ENCODE results near the gene NPAS1. TPM values are rescaled to one million over a fixed set of nuclear protein-coding genes. Genes with fewer than 3 reads are reported as not detected.

The NPAS1 gene
- polyA plus RNA-seq, 1 donor from 2014 or later = not detected

DNA sequence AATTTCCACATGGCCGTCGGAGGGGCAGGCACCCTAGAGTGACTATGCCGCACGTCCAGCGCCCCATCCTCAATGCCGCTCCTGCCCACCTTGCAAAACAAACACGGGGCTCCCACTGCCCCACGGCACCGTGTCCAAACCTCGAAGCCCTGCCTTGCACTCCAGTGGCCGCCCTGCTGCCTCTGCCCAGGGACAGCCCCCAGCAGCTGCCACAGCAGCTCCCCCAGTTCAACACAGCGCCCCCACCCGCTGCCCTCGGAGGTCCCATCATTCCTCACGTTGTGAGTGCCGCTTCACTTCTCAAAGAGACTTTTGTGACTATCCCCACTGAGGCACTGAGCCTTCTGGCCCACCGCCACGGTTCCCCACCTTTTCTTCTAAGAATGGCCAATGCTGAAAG, 51.1 kb downstream of the NPAS1 start:
- TF ChIP-seq TAF1 (IDR thresholded peaks at IDR 0.05; ENCODE audit: low read depth) (no peak), EP300 (conservative IDR thresholded peaks at IDR 0.05; ENCODE audit: poor library complexity, severe bottlenecking) (no peak), REST (IDR thresholded peaks at IDR 0.05; ENCODE audit: borderline replicate concordance) (no peak), EZH2 (IDR thresholded peaks at IDR 0.05; ENCODE audit: borderline replicate concordance, insufficient read depth, low read length, poor library complexity, severe bottlenecking) (no peak), RAD21 (conservative IDR thresholded peaks at IDR 0.05) (no peak)
- TF ChIP-seq, protein P1, sequence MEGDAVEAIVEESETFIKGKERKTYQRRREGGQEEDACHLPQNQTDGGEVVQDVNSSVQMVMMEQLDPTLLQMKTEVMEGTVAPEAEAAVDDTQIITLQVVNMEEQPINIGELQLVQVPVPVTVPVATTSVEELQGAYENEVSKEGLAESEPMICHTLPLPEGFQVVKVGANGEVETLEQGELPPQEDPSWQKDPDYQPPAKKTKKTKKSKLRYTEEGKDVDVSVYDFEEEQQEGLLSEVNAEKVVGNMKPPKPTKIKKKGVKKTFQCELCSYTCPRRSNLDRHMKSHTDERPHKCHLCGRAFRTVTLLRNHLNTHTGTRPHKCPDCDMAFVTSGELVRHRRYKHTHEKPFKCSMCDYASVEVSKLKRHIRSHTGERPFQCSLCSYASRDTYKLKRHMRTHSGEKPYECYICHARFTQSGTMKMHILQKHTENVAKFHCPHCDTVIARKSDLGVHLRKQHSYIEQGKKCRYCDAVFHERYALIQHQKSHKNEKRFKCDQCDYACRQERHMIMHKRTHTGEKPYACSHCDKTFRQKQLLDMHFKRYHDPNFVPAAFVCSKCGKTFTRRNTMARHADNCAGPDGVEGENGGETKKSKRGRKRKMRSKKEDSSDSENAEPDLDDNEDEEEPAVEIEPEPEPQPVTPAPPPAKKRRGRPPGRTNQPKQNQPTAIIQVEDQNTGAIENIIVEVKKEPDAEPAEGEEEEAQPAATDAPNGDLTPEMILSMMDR (IDR thresholded peaks at IDR 0.05; ENCODE audit: poor library complexity, severe bottlenecking) = no peak
- Histone ChIP-seq H3K4me3 (ENCODE audit: low read length) (no peak overlapping the region), H3K27ac (ENCODE audit: low read length) (no peak overlapping the region), H3K36me3 (ENCODE audit: insufficient read depth, low read length) (no peaks in the 10 kb centered on the region), H3K9me3 (ENCODE audit: low read length) (no peaks in the 10 kb centered on the region), H2AFZ (ENCODE audit: low read depth, low read length) (no peak overlapping the region), H3K9me2 (ENCODE audit: insufficient read depth, low read length) (no peaks in the 10 kb centered on the region), H3K4me2 (ENCODE audit: low read length) (no peak overlapping the region), H3K27me3 (ENCODE audit: insufficient read depth, low read depth, low read length) (no peaks in the 10 kb centered on the region), H3F3A (ENCODE audit: insufficient read depth, low read length, poor library complexity, severe bottlenecking) (no peaks in the 10 kb centered on the region), H3K9ac (ENCODE audit: low read length) (no peak overlapping the region), H4K20me1 (ENCODE audit: insufficient read depth) (no peaks in the 10 kb centered on the region), H3K79me2 (replicated peaks; ENCODE audit: insufficient read depth, low read length) (no peaks in the 10 kb centered on the region)

DNA sequence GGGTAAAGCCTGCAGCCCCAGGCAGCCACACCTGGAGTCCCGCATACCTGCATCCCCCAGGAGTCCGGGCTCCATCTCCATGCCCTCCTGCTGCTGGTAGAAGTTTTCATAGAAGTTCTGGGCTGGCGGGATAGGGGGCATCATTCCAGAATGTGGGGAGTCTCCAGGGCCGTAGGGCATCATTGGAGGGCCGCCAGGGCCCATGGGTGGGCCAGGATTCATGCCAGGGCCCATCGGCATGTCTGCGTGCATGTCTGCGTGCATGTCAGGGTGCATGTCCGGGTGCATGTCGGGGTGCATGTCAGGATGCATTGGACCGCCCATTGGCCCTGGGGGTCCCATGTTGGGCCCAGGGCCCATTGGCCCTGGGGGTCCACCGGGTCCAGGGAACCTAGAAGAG, 52.1 kb downstream of the NPAS1 start:
- TF ChIP-seq SMC3 (conservative IDR thresholded peaks at IDR 0.05; ENCODE audit: poor library complexity) (no peak), REST (IDR thresholded peaks at IDR 0.05; ENCODE audit: borderline replicate concordance) (no peak), POLR2AphosphoS5 (IDR thresholded peaks at IDR 0.05) (no peak), MXI1 (conservative IDR thresholded peaks at IDR 0.05; ENCODE audit: poor library complexity, severe bottlenecking) (no peak), RAD21 (conservative IDR thresholded peaks at IDR 0.05) (no peak), TAF1 (IDR thresholded peaks at IDR 0.05; ENCODE audit: low read depth) (no peak), EZH2 (IDR thresholded peaks at IDR 0.05; ENCODE audit: borderline replicate concordance, insufficient read depth, low read length, poor library complexity, severe bottlenecking) (no peak), EP300 (conservative IDR thresholded peaks at IDR 0.05; ENCODE audit: poor library complexity, severe bottlenecking) (no peak)
- TF ChIP-seq, protein P1 (IDR thresholded peaks at IDR 0.05; ENCODE audit: poor library complexity, severe bottlenecking) = no peak
- H4K20me1 ChIP-seq (ENCODE audit: insufficient read depth) = no peaks in the 10 kb centered on the region
- no peak overlapping the region for H2AFZ ChIP-seq (ENCODE audit: low read depth, low read length)
- H3K9me3 ChIP-seq (ENCODE audit: low read length) = no peaks in the 10 kb centered on the region
- H3K4me3 ChIP-seq (ENCODE audit: low read length) = no peak overlapping the region
- no peaks in the 10 kb centered on the region for H3K9me2 ChIP-seq (ENCODE audit: insufficient read depth, low read length)
- H3K27ac ChIP-seq (ENCODE audit: low read length) = no peak overlapping the region
- H3F3A ChIP-seq (ENCODE audit: insufficient read depth, low read length, poor library complexity, severe bottlenecking) = no peaks in the 10 kb centered on the region
- no peak overlapping the region for H3K4me2 ChIP-seq (ENCODE audit: low read length)
- no peak overlapping the region for H3K9ac ChIP-seq (ENCODE audit: low read length)
- no peaks in the 10 kb centered on the region for H3K36me3 ChIP-seq (ENCODE audit: insufficient read depth, low read length)
- no peaks in the 10 kb centered on the region for H3K27me3 ChIP-seq (ENCODE audit: insufficient read depth, low read depth, low read length)
- no peaks in the 10 kb centered on the region for H3K79me2 ChIP-seq (replicated peaks; ENCODE audit: insufficient read depth, low read length)

Data from neural cell (in vitro differentiated cells).